ENCODE data around the gene MON1B.

The MON1B gene

DNA sequence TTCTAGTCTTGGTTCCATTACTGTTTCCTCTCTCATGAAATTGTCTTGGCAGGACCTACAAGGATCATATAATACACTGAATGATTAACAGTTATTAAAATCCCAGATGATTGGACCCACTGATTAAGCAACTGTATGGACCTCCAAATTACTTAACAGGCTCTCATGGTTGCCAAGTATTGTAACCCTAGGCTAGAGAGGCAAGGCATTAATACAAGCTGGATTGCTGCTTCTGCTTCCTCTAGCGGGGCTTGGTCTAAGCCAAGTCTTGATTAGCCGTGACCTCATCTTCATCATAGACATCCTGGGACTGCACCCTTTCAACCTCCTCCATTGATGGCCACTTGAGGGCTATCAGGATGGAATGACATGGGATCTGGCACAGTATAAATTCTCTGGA, 55.2 kb downstream of the MON1B start:
- no peak for DNase-seq

GRCh38 chr16:77250400-77250799, 59.4 kb downstream of the MON1B start:
- no peak for DNase-seq
